Measurements from ENCODE around the gene HEPHL1. TPM values are rescaled to one million over a fixed set of nuclear protein-coding genes. Genes with fewer than 3 reads are reported as not detected.

HEPHL1 gene
- total RNA-seq, 2 experiments from 2014 or later, result not detected

DNA sequence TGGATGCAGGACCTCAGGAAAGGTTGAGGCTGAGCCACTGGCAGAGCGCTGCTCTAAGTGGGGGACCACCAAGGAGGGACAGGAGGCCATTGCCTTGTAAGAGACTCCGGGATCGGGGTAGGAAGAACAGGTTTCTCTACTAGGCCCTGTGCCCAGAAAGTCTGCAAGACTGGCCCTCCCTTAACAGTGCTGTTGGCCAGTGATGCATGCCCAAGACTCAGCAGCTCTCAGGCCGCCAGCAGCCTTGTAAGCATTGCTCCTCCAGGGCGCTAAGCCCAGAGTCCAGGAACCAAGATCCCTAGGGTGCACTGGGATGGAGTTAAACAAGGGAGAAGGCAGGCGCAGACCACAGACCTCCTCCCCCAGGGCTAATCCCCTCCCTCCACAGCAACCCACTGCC is 68.2 kb downstream of the HEPHL1 start:
- ChIA-PET POLR2A (no interaction called here), CTCF (no interaction called here)
- DNase-seq (no peak), ATAC-seq (no peak)
- Mint-ChIP-seq H3K4me3 (no peak overlapping the region), H3K27me3 (peaks cover 20% of the 10 kb centered on the region), H3K4me1 (ENCODE audit: low read depth) (no peaks in the 10 kb centered on the region), H3K9me3 (no peaks in the 10 kb centered on the region), H3K36me3 (ENCODE audit: low read depth) (no peaks in the 10 kb centered on the region), H3K27ac (no peak overlapping the region)
- intact Hi-C loops (cut with micrococcal nuclease), result no loop called here
- TF ChIP-seq, protein P1, sequence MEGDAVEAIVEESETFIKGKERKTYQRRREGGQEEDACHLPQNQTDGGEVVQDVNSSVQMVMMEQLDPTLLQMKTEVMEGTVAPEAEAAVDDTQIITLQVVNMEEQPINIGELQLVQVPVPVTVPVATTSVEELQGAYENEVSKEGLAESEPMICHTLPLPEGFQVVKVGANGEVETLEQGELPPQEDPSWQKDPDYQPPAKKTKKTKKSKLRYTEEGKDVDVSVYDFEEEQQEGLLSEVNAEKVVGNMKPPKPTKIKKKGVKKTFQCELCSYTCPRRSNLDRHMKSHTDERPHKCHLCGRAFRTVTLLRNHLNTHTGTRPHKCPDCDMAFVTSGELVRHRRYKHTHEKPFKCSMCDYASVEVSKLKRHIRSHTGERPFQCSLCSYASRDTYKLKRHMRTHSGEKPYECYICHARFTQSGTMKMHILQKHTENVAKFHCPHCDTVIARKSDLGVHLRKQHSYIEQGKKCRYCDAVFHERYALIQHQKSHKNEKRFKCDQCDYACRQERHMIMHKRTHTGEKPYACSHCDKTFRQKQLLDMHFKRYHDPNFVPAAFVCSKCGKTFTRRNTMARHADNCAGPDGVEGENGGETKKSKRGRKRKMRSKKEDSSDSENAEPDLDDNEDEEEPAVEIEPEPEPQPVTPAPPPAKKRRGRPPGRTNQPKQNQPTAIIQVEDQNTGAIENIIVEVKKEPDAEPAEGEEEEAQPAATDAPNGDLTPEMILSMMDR (IDR thresholded peaks at IDR 0.05), result no peak

DNA sequence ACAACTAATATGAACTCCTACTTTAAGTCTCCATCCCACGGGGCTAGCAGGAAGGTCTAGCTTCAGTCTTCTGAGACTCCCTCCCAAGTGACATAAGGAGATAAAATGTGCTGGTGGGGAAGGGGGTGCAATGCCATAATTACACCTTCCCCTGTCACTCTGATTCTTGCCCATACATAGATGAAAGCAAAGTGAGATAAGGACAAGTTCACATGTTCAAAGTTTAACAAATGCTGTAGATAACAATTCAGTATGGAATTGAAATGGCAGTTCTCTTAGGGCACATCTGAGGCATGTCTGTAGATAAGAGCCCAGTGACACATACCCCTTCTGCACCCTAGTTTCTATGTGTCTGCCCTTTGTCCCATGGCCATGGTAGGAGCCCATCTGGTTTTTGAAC is 69.2 kb downstream of the HEPHL1 start:
- ChIA-PET POLR2A (no interaction called here), CTCF (no interaction called here)
- DNase-seq, result no peak
- Mint-ChIP-seq H3K9me3 (no peaks in the 10 kb centered on the region), H3K27ac (no peak overlapping the region), H3K27me3 (peaks cover 19% of the 10 kb centered on the region), H3K4me1 (ENCODE audit: low read depth) (no peaks in the 10 kb centered on the region), H3K36me3 (ENCODE audit: low read depth) (no peaks in the 10 kb centered on the region), H3K4me3 (no peak overlapping the region)
- ATAC-seq, result no peak
- TF ChIP-seq, protein P1 (IDR thresholded peaks at IDR 0.05), result no peak
- intact Hi-C loops (cut with micrococcal nuclease), result no loop called here

DNA sequence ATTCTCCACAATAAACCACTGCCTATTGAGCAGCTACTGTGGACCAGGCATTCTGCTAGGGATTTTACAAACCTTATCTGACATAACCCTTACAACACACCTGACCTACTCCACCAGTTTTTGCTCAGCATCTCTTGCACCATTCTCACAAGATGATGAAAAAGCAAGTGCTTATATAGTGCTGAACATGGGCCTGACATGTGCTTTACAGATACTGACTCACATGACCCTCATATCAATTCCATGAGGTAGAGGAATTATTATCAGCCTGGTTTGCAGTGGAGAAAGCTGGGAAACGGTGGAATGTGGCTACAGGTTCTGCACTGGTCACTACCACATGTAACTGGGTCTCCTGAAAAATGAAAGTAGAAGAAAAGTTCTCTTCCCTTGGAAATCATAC is 69.9 kb downstream of the HEPHL1 start:
- CTCF ChIA-PET, result no interaction called here
- intact Hi-C loops (cut with micrococcal nuclease), result no loop called here
- Mint-ChIP-seq H3K27ac (no peak overlapping the region), H3K36me3 (ENCODE audit: low read depth) (no peaks in the 10 kb centered on the region), H3K27me3 (peaks cover 15% of the 10 kb centered on the region), H3K4me3 (no peak overlapping the region), H3K9me3 (no peaks in the 10 kb centered on the region), H3K4me1 (ENCODE audit: low read depth) (no peaks in the 10 kb centered on the region)
- POLR2A ChIA-PET, result no interaction called here
- TF ChIP-seq, protein P1 (IDR thresholded peaks at IDR 0.05), result no peak
- no peak for DNase-seq
- ATAC-seq, result no peak

DNA sequence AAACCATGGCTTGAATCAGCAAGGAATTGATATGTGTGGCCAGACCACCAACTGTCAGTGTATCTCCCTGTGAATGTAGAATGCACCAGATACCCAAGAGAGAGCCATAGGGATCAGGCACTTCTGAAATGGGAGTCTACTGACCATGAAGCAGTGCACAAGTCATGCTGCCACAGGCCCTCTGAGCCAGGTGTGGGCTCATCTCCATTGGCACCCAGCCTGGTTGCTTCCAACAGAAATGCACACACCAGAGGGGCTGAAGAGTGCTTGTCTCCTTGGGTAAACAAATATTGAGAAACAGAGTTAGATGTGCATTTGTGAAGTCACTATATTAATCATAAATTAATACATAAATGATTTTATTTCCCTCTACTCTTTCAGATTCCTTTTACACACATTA is 79.1 kb downstream of the HEPHL1 start:
- H3K4me1 Mint-ChIP-seq (ENCODE audit: low read depth), result no peaks in the 10 kb centered on the region
- ATAC-seq (no peak), DNase-seq (no peak)
- POLR2A ChIA-PET, result no interaction called here
- no peak overlapping the region for H3K27ac Mint-ChIP-seq
- H3K9me3 Mint-ChIP-seq, result no peaks in the 10 kb centered on the region
- TF ChIP-seq, protein P1 (IDR thresholded peaks at IDR 0.05), result no peak
- no peak overlapping the region for H3K4me3 Mint-ChIP-seq
- H3K27me3 Mint-ChIP-seq, result peaks cover 10% of the 10 kb centered on the region
- intact Hi-C loops (cut with micrococcal nuclease), result no loop called here
- CTCF ChIA-PET, result no interaction called here
- H3K36me3 Mint-ChIP-seq (ENCODE audit: low read depth), result no peaks in the 10 kb centered on the region

DNA sequence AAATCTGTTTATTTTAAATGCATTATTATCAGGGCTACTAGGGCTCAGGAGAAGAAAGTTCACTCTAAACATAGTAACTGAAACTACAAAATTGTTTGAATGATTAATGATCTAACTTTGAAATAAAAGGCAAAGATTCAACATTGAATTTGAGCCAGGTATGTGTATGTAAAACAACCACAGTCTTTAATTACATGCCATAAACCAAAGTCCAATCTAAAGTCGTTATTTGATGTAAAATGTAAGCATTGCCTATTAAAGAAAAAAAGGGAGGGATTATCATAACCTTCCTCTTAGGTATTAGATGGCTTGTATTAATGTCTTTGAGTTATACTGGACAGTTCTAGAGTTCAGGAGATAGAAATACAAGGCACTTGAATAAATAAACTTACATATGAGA is 82.3 kb downstream of the HEPHL1 start:
- TF ChIP-seq, protein P1 (IDR thresholded peaks at IDR 0.05), result no peak
- DNase-seq, result no peak
- Mint-ChIP-seq H3K27ac (no peak overlapping the region), H3K4me3 (no peak overlapping the region), H3K27me3 (peaks cover 7% of the 10 kb centered on the region), H3K36me3 (ENCODE audit: low read depth) (no peaks in the 10 kb centered on the region), H3K4me1 (ENCODE audit: low read depth) (no peaks in the 10 kb centered on the region), H3K9me3 (no peaks in the 10 kb centered on the region)
- no peak for ATAC-seq
- intact Hi-C loops (cut with micrococcal nuclease), result no loop called here
- ChIA-PET CTCF (no interaction called here), POLR2A (no interaction called here)

Data from activated CD8-positive, alpha-beta T cell treated with anti-CD3 and anti-CD28 coated beads for 36 hours (primary cell).